ENCODE data around the gene NPPC.
A peak's percentile ranks its signal among the peaks of the same experiment; 100 is the strongest.

NPPC gene

DNA sequence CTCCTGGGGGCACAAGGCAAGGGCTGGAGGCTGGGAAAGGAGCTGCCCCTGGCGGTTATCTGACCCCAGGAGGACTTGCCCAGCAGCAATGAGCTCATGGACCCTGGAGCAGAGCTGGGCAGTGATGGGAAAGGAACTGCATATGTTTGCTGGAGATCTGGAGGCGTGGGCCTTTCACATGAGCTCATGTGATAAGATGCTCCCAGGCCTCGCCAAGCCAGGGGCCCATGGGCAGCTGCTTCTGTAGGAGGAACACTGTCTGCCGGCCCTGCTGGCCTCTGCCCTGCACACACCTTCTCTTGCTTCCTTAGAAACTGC is 9.0 kb upstream of the NPPC start:
- DNase-seq (ENCODE audit: low read depth in 2 of 2), result no peak

DNA sequence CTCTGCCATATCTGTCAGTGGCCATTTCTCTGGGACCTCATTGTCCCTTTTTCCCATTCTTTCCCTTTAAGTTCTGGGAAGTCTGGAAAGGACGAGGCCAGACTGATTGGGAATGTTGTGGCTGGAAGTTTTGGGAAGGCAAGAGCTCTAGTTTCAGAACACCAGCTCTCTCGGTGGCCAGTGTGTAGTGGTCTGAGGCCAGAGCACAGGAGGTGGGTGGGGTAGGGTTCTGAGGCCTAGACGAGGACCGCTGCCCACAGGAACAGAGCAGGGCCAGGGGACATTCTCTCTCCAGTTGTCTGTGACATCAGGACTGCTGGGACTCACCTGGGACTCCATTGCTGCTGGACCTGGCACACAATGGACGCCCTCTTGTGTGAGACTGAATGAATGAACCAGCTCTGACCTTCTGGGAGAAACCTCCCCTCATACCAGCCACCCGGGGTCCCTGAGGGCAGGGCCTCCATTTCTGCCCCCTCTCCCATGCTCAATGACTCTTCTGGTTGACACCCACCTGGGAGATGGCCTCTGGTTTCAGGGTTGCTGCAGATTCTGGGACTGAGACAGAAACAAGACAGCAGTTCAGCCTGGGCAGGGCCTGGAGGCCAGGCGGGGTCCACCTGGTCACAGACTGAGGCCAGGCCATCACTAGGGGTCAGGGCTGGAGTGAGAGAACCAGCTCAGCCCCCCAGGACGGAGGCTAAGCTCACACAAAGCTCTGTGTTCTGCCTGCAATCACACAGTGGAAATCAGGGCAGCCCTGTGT is 8.4 kb upstream of the NPPC start:
- DNase-seq (ENCODE audit: low read depth in 2 of 2), result no peak

DNA sequence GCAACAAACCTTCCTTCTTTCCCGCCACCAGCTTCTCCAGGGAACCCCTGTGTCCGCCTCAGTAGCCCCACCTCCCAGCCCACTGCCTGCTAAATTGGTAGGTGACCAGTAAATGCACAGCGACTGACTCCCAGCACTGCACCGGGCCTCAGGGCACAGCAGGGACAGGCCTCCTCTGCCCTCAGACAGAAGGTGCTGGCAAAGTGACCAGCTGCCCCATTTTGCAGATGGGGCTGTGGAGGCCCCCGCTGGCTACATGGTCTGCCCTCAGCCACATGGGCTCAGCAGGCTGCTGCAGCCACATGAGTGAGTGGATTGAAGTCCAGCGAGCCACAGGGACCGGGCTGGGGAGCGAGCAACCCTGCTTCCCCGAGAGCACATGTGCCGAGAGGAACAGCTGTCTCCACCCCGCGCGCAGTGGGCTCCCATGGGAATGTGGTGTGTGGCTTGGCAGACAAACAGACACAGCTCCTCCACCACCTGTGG is 7.8 kb upstream of the NPPC start:
- no peak for DNase-seq (ENCODE audit: low read depth in 2 of 2)

- no peak for DNase-seq (ENCODE audit: low read depth in 2 of 2)
Observed at GRCh38 chr2:231932985-231933915, 7.1 kb upstream of the NPPC start.

DNA sequence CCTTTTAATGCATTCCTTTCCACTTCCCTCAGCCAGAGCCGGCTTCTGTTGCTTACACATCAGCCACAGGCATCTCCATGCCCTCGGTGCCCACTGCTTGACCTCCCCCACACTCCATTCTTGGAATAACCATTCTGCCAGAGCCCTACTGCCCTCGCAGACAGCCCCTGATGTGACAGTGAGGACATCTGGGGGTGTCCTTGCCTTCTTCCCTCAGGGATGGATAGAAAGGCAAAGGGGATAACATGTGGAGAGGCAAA is 6.4 kb upstream of the NPPC start:
- DNase-seq (ENCODE audit: low read depth in 2 of 2), result no peak

- no peak for DNase-seq (ENCODE audit: low read depth in 2 of 2)
Observed at GRCh38 chr2:231931481-231931915, 5.3 kb upstream of the NPPC start.

- no peak for DNase-seq (ENCODE audit: low read depth in 2 of 2)
Observed at GRCh38 chr2:231930593-231931281, 4.5 kb upstream of the NPPC start.

- DNase-seq (ENCODE audit: low read depth in 2 of 2), result no peak
Observed at GRCh38 chr2:231929961-231930592, 3.9 kb upstream of the NPPC start.

GRCh38 chr2:231928901-231929725 is 2.9 kb upstream of the NPPC start:
- no peak for DNase-seq (ENCODE audit: low read depth in 2 of 2)

DNA sequence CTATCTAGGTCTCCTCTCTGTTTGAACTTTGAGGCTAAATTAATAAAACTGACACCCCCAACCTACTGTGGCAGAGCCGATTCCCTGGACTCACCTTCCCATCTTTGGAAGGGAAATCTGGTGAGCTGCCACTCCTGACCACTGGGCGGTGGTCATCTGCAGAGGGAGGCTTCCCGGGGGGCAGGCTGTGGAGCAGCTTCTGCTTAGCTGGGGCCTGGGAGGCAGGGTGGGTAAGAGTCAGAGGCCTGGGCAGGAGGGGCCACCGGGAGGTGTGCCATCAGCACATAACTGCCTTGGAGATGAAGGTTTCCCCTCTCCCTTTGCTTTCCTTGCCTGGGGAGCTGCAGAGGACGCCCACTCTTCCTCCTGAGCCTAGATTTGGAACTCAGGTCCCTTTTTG is 2.3 kb upstream of the NPPC start:
- no peak for DNase-seq (ENCODE audit: low read depth in 2 of 2)

GRCh38 chr2:231927566-231927890 is 1.3 kb upstream of the NPPC start:
- DNase-seq (ENCODE audit: low read depth in 2 of 2), result no peak

DNA sequence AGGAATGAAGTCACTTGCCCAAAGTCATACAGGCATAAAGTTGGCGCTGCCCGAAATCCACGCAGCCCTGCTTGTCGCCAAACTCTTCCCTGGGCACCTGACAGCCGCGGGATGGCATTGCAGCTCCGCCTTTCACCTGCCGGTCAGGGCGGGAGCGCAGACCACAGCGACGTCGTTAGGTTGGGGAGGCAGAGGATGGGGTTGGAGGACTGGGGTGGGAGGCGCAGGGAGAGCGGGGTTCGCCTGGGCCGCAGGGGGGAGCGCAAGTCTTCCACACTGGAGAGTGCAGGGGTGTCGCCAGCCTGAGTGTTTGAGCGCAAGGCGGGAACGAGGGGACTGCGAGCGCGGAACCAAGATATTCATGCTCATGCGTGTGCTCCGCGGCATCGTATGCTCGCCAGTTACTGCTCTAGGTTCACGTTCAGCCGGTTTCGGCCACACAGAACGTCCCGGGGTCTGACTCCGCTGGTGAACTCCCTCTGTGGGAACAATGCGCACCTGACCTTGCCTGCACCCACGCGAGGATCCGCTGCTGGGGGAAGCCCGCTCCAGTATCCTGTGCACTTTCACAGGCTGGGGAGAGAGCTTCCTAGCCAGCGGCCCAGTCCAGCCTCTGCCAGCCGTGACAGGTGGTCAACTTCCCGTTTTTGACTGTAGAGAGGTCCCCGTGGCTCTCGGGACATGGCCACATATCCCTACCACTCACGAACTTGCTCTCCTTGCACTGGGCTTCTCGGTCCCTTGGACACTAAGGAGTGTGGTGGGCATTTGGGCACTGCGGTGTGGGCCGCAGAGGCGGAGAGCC is 767 bp upstream of the NPPC start:
- peak in 1 of 2 experiments; percentile 35 for DNase-seq (ENCODE audit: low read depth in 2 of 2)

- DNase-seq (ENCODE audit: low read depth in 2 of 2), result peak in 1 of 2 experiments; percentile 70
Observed at GRCh38 chr2:231925303-231926179, 655 bp downstream of the NPPC start.

DNA sequence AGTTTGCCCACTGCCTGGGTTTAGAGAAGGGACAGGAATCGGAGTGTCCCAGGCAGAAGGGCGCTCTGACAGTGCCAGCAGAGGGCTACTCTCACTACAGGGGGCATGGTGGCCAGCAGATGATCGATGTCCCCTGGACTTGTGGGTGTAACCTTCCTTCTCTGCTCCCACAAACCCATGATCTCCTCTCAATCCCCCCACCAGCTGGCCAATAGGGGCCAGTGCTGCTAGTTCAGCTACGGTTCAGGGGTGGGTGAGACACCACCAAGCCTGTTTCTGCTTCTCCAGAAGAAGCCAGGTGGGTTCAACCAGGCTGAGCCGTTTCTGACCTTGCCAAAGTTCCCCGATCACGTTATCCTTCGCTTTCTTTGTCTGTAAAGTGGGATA is 1.3 kb downstream of the NPPC start:
- DNase-seq (ENCODE audit: low read depth in 2 of 2), result no peak

- DNase-seq (ENCODE audit: low read depth in 2 of 2), result no peak
Observed at GRCh38 chr2:231923951-231924888, 2.0 kb downstream of the NPPC start.

- no peak for DNase-seq (ENCODE audit: low read depth in 2 of 2)
Observed at GRCh38 chr2:231923010-231923344, 3.2 kb downstream of the NPPC start.

- DNase-seq (ENCODE audit: low read depth in 2 of 2), result no peak
Observed at GRCh38 chr2:231922311-231923009, 3.7 kb downstream of the NPPC start.

- no peak for DNase-seq (ENCODE audit: low read depth in 2 of 2)
Observed at GRCh38 chr2:231920795-231921194, 5.4 kb downstream of the NPPC start.
